GM12878 (cell line): Measurements from ENCODE around the gene ESPL1. TPM values are rescaled to one million over a fixed set of nuclear protein-coding genes. Genes with fewer than 3 reads are reported as not detected.

Experiments
- ATAC-seq: fragments of 200-7000 bp; cut with Tn5 transposase; 3 replicates; pipeline ENCODE4 v1.9.1; 2020; ENCODE audit warnings: mild to moderate bottlenecking, moderate library complexity
- BruUV-seq: library from RNA; stranded (reverse); fragments of 400-500 nt; replicated peaks from 2 replicates; lab custom pipeline; 2021; lab: Mats Ljungman, UMichigan
- CTCF ChIA-PET: fragments of 300-600 bp; sonication (Branson Sonifier 250); formaldehyde crosslinking; extraction: SDS; loops from one replicate; lab custom pipeline; 2021; ENCODE audit warnings: inconsistent platforms; lab: Yijun Ruan, JAX
- POLR2A ChIA-PET: fragments of 350-600 bp; formaldehyde crosslinking; extraction: SDS; loops from one replicate; lab custom pipeline; 2021; ENCODE audit warnings: inconsistent platforms; lab: Charles Lee
- RAD21 ChIA-PET: fragments of 300-600 bp; sonication (Branson Sonifier 250); formaldehyde crosslinking; loops from one replicate; lab custom pipeline; 2023; ENCODE audit warnings: antibody characterized with exemption; ENCODE audit not compliant: unreplicated experiment; lab: Charles Lee
- SMC1A ChIA-PET: fragments of 300-600 bp; sonication (Branson Sonifier 250); formaldehyde crosslinking; loops from one replicate; lab custom pipeline; 2023; ENCODE audit not compliant: unreplicated experiment, uncharacterized antibody; lab: Charles Lee
- DNase-seq: peaks from one replicate; pipeline ENCODE4 v3.0.0-alpha.2; 2011; ENCODE audit warnings: low read depth, low spot score
- FAIRE-seq: peaks from 3 replicates; lab custom pipeline; 2011; peaks lifted over from hg19 to GRCh38; lab: Jason Lieb, UNC
- H2AFZ ChIP-seq: 2 replicates; pipeline ENCODE4 v1.6.0; 2011; ENCODE audit warnings: low read depth, low read length, control low read depth; ENCODE audit not compliant: control insufficient read depth
- H3K27ac ChIP-seq: 2 replicates; pipeline ENCODE4 v1.5.1; 2011; ENCODE audit warnings: control low read depth; ENCODE audit not compliant: control insufficient read depth, insufficient read depth
- H3K27me3 ChIP-seq, 2 experiments: replicated peaks in 1 of 2; 2 replicates each; pipeline versions ENCODE4 v1.6.0 to v1.6.1; 2011; ENCODE audit warnings: low read length in 1 of 2; ENCODE audit not compliant: control insufficient read depth in 2 of 2, insufficient read depth in 2 of 2
- H3K36me3 ChIP-seq, 2 experiments: 2 replicates each; pipeline ENCODE4 v1.5.1; 2011; ENCODE audit warnings: low read length in 1 of 2; ENCODE audit not compliant: control insufficient read depth in 2 of 2, insufficient read depth in 2 of 2
- H3K4me1 ChIP-seq: 2 replicates; pipeline ENCODE4 v1.6.1; 2011; ENCODE audit warnings: mild to moderate bottlenecking, low read length, moderate library complexity, mixed read lengths; ENCODE audit not compliant: control insufficient read depth, insufficient read depth
- H3K4me2 ChIP-seq: 2 replicates; pipeline ENCODE4 v1.6.0; 2011; ENCODE audit warnings: control low read depth; ENCODE audit not compliant: control insufficient read depth, insufficient read depth
- H3K4me3 ChIP-seq: fragments of 200-600 bp; sonication (generic); 2 replicates; pipeline ENCODE4 v1.5.1; 2016
- H3K79me2 ChIP-seq: 2 replicates; pipeline ENCODE4 v1.6.0; 2011; ENCODE audit warnings: low read length; ENCODE audit not compliant: control insufficient read depth, insufficient read depth
- H3K9ac ChIP-seq: 2 replicates; pipeline ENCODE4 v1.8.0; 2011; ENCODE audit warnings: low read length, control low read depth, mixed read lengths; ENCODE audit not compliant: control insufficient read depth, insufficient read depth
- H3K9me3 ChIP-seq: replicated peaks from 3 replicates; pipeline ENCODE4 v1.5.1; 2011; ENCODE audit warnings: mild to moderate bottlenecking, low read length; ENCODE audit not compliant: control insufficient read depth, insufficient read depth
- H4K20me1 ChIP-seq: 2 replicates; pipeline ENCODE4 v1.6.0; 2011; ENCODE audit not compliant: control insufficient read depth, insufficient read depth
- BMI1 ChIP-seq: fragments of 450-650 bp; IDR thresholded peaks from 2 replicates; pipeline ENCODE4 v1.6.1; 2016; ENCODE audit warnings: mild to moderate bottlenecking, moderate library complexity, borderline replicate concordance
- CBX5 ChIP-seq: sonication (generic); IDR thresholded peaks from 2 replicates; pipeline ENCODE4 v1.6.1; 2016; ENCODE audit warnings: low read depth, moderate library complexity, mild to moderate bottlenecking, inconsistent platforms
- E2F8 ChIP-seq: fragments of 450-650 bp; IDR thresholded peaks from 2 replicates; pipeline ENCODE4 v1.6.1; 2018; ENCODE audit warnings: mild to moderate bottlenecking, low read depth, moderate library complexity; ENCODE audit not compliant: partially characterized antibody
- ELK1 ChIP-seq: IDR thresholded peaks from 2 replicates; pipeline ENCODE4 v1.6.1; 2012; ENCODE audit warnings: low read depth, low read length, improper control_type of control experiment
- HDAC6 ChIP-seq: fragments of 200-600 bp; sonication (generic); IDR thresholded peaks from one replicate; pipeline ENCODE4 v1.8.0; 2017; ENCODE audit warnings: antibody characterized with exemption; ENCODE audit not compliant: unreplicated experiment
- HDGF ChIP-seq: fragments of 450-650 bp; IDR thresholded peaks from 2 replicates; pipeline ENCODE4 v1.6.1; 2016; ENCODE audit warnings: antibody characterized with exemption
- IKZF2 ChIP-seq, 2 experiments: fragments of 450-650 bp; IDR thresholded peaks; 2 replicates each; pipeline ENCODE4 v1.6.1; 2017; ENCODE audit warnings: mild to moderate bottlenecking in 2 of 2, moderate library complexity in 2 of 2
- NKRF ChIP-seq: fragments of 450-650 bp; conservative IDR thresholded peaks from 2 replicates; pipeline ENCODE4 v1.6.1; 2017; ENCODE audit warnings: mild to moderate bottlenecking, moderate library complexity
- PKNOX1 ChIP-seq: fragments of 450-650 bp; IDR thresholded peaks from 2 replicates; pipeline ENCODE4 v1.6.1; 2016; ENCODE audit warnings: mild to moderate bottlenecking
- PML ChIP-seq: IDR thresholded peaks from 2 replicates; pipeline ENCODE4 v1.6.1; 2012; ENCODE audit warnings: low read length, inconsistent platforms
- POLR2AphosphoS5 ChIP-seq: IDR thresholded peaks from 2 replicates; pipeline ENCODE4 v1.6.1; 2011; ENCODE audit warnings: mild to moderate bottlenecking, low read length, inconsistent platforms
- RUNX3 ChIP-seq: IDR thresholded peaks from 2 replicates; pipeline ENCODE4 v1.6.1; 2012; ENCODE audit warnings: low read length, inconsistent platforms
- SMAD1 ChIP-seq: fragments of 450-650 bp; IDR thresholded peaks from 2 replicates; pipeline ENCODE4 v1.6.1; 2018; ENCODE audit warnings: mild to moderate bottlenecking, low read depth; ENCODE audit not compliant: partially characterized antibody
- SMAD5 ChIP-seq: IDR thresholded peaks from 2 replicates; pipeline ENCODE4 v1.6.1; 2016; ENCODE audit warnings: antibody characterized with exemption, low read depth
- STAT3 ChIP-seq: IDR thresholded peaks from 2 replicates; pipeline ENCODE4 v1.6.1; 2011; ENCODE audit warnings: low read depth, low read length, improper control_type of control experiment
- TAF1 ChIP-seq: IDR thresholded peaks from 2 replicates; pipeline ENCODE4 v1.6.1; 2011; ENCODE audit warnings: mild to moderate bottlenecking, low read depth, low read length, borderline replicate concordance
- WGBS: methylation state at CpG from one replicate; pipeline ENCODE4 v1.1.6; 2016; ENCODE audit warnings: low lambda C conversion rate; ENCODE audit not compliant: insufficient replicate concordance, insufficient coverage; ENCODE audit errors: missing lambda C conversion rate; 5-methylcytosine and 5-hydroxymethylcytosine counted together
- in situ Hi-C: fragments of 300-500 bp; cut with MboI; formaldehyde crosslinking; loops from 9 replicates; pipeline ENCODE4 v1.14.3; 2018; ENCODE audit warnings: mixed read lengths
- intact Hi-C: fragments of 100-400 bp; cut with micrococcal nuclease; formaldehyde crosslinking; loops from one replicate; pipeline ENCODE4 v1.14.2; 2022; ENCODE audit not compliant: unreplicated experiment
- polyA plus RNA-seq, 11 experiments: library from polyadenylated mRNA; depleted of rRNA in 4 of 11; unstranded in 6 of 11; stranded (reverse) in 5 of 11; fragments of >200 nt; fragmentation: Nextera tagmentation in 4 of 11; fragmentation: Illumina TruSeq in 1 of 11; extraction: Ambion mirVana in 4 of 11; extraction: Trizol in 1 of 11; gene quantifications; 1 replicate in 1 of 11; 2 replicates in 10 of 11; pipeline versions ENCODE4 v1.2.1 to v1.2.3, GENCODE V29; 2011 to 2016; ENCODE audit warnings: inconsistent platforms in 2 of 11, missing spikeins in 2 of 11, low read depth in 1 of 11
- total RNA-seq, 4 experiments: library from RNA; depleted of rRNA in 3 of 4; stranded (reverse); fragments of >200 nt in 3 of 4; fragmentation: Illumina TruSeq in 1 of 4; extraction: Trizol in 1 of 4; gene quantifications; 2 replicates each; pipeline versions ENCODE4 v1.2.1 to v1.2.3, GENCODE V29; 2013 to 2021

Gene ESPL1
- total and polyA plus RNA-seq, 10 of the 15 experiments (the other 5 are each of a cell fraction or from before 2014, with no cell fraction given) = 2.1 to 61.9 (median 21.2) TPM

- TF ChIP-seq RUNX3 (no peak), HDAC6 (no peak), STAT3 (no peak)
Measured at GRCh38 chr12:53229454-53229853, 38.6 kb upstream of the ESPL1 start (continued).

GRCh38 chr12:53230108-53230845, 37.8 kb upstream of the ESPL1 start:
- no peak overlapping the region for H3K27ac ChIP-seq
- RAD21 ChIA-PET = interaction anchor here (1.9 kb wide), 1 partner anchor 10 kb away, joined by 5 read pairs; no protein-coding TSS in a partner anchor
- H3K4me3 ChIP-seq = no peak overlapping the region
- H3K4me2 ChIP-seq = no peak overlapping the region
- no peaks in the 10 kb centered on the region for H4K20me1 ChIP-seq
- WGBS = 79% methylated on average over 7 of the region's 10 CpGs
- H2AFZ ChIP-seq = no peak overlapping the region
- CTCF ChIA-PET = interaction anchor here (1.7 kb wide), 1 partner anchor 18 kb away, joined by 3 read pairs; no protein-coding TSS in a partner anchor
- BruUV-seq = no TSS peak
- ATAC-seq = no peak
- POLR2A ChIA-PET = no interaction called here
- peaks cover 12% of the 10 kb centered on the region for H3K4me1 ChIP-seq
- SMC1A ChIA-PET = no interaction called here
- H3K27me3 ChIP-seq = peaks cover 0 to 6% of the 10 kb centered on the region in 2 experiments; a peak in 2 of 4 replicates
- no peak overlapping the region for H3K9ac ChIP-seq
- intact Hi-C loops (no loop called here), in situ Hi-C loops (no loop called here)
- no peaks in the 10 kb centered on the region for H3K9me3 ChIP-seq
- no peaks in the 10 kb centered on the region for H3K36me3 ChIP-seq
- H3K79me2 ChIP-seq = no peaks in the 10 kb centered on the region
- no peak for FAIRE-seq
- DNase-seq = no peak
- TF ChIP-seq IKZF2 (IDR thresholded peaks at IDR 0.05) (no peak), TAF1 (no peak), SMAD5 (no peak), BMI1 (no peak), PML (no peak), CBX5 (no peak), HDGF (no peak), POLR2AphosphoS5 (no peak), SMAD1 (no peak), E2F8 (no peak), PKNOX1 (no peak), ELK1 (no peak), NKRF (no peak)
